GM19372 (cell line): Measurements from ENCODE around the gene PDE1C.

Source experiments
- ATAC-seq: cut with Tn5 transposase; IDR thresholded peaks from one replicate; pipeline ENCODE4 v1.9.1; 2021; ENCODE audit warnings: mild to moderate bottlenecking, low read depth, moderate library complexity; ENCODE audit not compliant: unreplicated experiment

The PDE1C gene

DNA sequence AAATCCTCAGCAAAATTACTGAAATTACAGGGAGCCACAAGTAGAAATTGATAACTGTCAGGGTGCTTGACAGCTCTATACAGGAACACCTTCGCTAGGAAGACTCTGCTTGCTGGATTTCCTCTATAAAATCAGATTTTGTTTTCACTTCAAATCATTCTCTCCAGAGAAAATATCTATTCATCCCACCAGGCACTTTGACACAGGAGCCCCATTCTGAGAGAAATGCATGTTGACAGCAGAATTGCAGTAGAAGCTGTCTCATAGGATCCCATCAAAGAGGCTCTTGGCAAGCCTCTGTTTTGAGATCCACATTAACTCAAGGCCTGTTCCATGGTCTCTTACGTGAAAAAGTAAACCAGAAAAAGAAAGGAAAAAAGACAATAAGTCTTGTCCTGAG is 116.8 kb downstream of the PDE1C start:
- ATAC-seq, result no peak

DNA sequence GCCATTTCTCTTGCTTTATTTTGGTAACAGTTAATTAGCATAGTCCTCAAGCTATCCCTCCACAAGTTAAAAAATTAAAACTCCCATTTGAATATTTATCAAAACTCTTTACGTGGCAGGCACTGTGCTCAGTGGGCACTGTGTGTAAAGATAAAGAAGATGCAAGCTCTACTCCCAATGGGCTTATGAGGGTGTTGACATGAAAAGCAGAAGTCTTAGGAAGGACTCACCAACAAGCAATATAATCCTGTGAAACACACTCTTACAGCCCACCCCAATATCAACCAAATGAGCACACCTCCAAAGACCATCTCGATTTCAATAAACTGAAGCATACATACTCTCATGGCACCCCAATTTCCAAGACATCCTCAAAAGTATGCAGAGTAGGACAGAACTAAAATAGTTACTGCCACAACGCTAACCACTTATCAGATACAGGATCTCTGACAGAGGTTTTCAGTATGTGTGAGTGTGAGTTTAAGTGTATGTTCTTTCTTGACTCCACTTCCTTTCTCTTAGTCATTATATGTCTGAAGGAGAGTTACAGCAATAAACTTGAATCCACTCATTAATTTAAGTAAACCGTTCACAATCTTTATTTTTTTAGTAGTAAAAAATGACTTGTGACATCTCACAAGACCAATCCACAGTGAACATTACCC is 120.0 kb downstream of the PDE1C start:
- no peak for ATAC-seq

DNA sequence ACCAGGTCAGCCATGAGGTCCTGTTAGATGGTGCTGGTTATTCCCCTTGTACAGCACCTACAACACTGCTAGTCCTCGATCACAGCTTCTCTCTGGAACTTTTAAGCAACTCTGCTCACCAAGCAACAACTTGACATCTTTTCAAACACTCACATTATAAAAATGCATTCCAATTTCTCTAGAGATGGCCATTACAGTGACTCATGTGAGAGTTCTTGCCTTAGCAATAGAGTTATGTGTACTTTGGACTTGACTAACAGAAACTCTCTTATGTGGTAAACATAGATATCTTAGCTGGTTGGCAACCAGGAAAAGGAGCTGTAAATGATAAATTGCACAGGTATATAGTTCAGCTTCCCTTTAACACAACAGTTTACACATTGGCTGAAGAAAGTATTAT is 122.2 kb downstream of the PDE1C start:
- ATAC-seq, result no peak

DNA sequence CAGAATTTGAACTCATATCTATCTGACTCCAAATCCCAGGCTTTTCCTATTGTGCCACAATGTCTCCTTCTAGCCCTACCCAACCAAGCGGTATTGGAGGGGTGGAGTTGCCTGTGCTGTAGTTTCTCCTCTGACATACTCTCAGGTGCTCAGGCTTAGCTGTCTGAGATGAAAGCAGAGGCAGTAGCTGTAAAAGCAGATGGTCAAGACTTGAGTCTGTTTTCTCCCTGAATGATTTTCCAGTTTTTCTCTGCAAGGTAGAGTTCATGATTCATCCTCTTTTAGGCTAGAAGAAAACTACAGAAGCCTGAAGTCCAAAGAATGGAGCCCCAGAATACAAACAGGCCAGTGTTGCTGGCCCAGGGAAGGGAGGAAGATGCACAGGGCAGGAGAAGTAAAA is 130.0 kb downstream of the PDE1C start:
- ATAC-seq, result no peak

DNA sequence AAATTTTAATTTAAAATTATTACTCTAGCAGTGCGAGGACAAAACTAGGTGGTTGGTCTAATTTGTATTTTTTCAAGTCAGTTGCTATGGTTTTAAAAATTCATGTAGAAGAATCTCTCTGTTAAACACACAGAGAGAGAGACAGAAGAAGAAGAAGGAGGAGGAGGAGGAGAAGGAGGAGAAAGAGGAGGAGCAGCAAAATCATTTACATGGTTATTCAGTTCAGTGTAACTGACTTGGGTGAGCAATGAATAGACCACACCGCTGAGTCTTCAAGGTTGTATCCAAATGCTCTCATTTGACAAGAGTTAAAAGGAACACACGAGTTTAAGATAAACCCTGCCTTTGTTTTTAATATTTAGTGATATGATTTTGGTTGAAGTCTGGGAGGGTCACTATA is 131.1 kb downstream of the PDE1C start:
- ATAC-seq, result no peak

DNA sequence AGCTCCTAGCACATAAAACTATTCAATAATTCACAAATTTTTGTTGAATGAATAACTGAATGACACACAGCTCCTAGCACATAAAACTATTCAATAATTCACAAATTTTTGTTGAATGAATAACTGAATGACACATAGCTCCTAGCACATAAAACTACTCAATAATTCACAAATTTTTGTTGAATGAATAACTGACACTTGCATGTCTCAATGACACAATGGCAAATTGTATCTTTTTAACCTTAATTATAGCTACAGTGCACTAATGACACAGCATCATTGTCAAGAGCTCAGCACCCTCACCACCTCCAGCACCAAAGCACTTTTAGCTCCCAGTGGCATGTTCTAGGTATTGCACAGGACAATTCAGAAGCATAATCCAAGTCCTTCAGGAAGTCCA is 131.6 kb downstream of the PDE1C start:
- ATAC-seq, result no peak

DNA sequence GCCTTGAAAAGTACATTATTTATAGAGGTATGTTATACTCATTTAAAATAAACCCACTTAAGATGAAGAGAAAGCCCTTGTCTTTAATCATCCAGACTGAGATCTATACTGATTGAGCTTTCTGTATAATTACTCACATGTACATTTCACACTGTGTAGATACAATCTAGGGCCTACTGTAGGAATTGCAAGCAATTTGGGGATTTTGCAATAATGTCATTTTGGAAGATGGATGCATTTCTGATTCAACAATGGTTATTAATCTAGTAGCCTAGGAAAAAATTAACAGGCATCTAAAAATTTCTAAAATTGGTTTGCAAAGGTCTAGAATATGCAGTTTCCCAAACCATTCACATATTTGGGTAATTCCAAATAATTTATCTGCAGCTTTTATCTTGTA is 132.2 kb downstream of the PDE1C start:
- no peak for ATAC-seq

DNA sequence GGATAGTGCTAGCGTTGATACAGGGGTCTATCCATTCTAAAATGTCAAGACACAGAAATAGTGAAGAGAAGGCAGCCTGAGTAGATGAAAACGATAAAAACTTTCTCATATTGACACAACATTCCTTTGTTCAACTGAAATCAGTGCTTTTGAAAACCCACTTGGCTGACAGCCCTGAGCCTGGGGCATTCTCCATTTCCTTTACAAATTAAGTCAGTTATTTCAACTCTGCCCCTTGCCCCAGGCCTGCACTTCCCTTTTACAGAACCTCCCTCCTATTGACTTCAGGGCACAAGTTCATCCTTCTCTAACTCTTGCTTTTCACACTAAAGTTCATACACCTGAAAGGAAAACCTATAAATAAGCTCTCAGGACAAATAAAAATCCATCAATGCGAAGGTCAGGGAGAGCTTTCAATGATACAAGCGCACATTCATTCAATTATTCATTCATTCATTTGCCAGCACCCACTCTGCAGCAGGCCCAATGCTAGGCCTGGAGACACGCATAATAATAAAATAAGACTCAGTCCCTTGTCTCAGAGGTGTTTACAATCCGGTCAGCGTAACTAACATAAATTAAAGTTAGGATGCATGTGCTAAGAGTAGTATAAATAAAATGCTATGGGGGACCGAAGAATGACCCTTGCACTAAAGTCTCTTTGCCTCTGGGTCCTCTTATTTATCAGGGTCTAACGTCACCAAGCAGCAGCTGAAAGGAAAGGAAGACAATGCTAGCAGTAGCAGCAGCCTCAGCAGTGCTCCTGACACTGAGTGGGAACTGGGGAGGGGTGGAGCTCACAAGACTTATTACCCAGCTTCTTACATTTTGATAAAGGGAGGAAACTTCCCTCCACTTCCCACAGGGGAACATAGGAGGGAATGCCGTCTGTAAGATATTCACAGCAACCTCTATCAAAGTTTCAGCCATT is 134.8 kb downstream of the PDE1C start:
- ATAC-seq, result no peak

DNA sequence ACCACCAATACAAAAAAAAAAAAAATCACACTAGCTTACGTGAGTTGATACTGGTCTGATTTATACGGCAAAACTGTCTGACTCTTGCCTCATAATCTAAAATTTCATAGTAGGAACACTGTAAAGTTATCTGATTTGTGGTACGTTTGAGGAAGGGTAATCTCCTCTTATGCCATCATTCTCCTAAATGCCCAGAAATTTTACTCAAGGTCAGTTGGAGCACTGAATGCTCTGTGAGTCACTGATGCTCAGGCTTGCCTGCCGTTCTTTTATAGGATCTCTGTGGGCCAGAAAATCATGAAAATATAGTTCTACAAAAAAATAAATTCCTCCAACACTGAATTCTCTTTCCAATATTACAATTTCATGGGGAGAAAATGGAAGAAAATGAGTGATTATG is 135.7 kb downstream of the PDE1C start:
- ATAC-seq, result no peak

DNA sequence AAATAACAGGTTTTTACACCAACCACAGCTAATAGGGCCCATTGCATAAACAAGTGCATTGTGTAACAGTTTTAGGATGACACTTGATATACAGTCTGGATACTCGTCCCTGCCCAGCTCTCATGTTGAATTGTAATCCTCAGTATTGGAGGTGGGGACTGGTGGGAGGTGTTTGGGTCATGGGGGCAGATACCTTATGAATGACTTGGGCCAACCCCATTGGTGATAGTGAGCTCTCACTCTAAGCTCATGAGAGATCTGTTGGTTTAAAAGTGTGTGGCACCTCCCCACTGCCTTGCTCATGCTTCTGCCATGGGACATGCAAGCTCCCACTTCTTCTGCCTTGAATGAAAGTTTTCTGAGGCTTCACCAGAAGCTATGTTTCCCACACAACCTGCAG is 136.7 kb downstream of the PDE1C start:
- ATAC-seq, result no peak

DNA sequence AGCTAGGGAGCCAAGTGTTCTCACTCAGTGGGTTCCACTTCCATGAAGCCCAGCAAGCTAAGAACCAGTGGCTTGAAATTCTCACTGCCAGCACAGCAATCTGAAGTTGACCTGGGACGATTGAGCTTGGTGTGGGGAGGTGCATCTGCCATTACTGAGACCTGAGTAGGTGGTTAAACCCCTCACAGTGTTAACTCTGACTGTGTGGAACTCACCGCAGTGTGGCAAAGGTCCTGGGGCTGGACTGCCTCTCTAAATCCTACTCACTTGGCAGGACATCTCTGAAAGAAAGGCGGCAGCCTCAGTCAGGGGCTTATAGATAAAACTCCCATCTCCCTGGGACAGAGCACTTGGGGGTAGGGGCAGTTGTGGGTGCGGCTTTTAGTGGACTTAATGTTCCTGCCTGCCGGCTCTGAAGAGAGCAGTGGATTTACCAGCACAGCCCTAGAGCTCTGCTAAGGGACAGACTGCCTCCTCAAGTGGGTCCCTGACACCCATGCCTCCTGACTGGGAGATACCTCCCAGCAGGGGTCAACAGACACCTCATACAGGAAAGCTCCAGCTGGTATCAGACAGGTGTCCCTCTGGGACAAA is 143.1 kb downstream of the PDE1C start:
- ATAC-seq, result no peak

DNA sequence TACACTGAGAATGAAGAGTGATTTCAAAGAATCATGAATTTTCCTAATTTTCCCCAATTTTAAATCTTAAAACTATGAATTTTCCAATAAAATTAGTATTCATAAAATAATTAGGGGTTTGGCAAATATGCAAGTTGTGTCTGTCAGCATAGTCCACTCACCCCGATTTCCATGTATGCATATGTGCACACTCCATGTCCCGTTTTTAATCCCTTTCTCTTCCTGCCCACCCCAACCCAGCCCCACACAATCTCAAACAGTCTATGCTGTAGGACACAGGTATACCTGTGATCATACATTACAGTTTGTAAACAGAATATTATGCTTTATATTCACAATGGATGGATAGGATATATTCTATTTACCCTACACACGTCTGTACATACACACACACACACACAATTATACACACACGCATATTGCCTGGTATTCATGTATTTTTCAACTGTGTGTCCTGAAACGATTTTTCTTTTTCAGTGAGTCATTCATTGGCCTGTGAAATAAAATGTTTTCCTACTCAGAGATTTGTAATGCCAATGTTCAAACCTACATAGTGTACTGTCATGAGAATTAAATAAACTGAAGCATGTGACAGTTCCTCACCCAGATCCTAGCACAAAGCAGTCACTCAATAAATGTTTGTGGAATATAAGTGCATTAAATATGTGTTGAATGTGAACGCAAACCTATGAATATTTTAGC is 144.3 kb downstream of the PDE1C start:
- ATAC-seq, result no peak

DNA sequence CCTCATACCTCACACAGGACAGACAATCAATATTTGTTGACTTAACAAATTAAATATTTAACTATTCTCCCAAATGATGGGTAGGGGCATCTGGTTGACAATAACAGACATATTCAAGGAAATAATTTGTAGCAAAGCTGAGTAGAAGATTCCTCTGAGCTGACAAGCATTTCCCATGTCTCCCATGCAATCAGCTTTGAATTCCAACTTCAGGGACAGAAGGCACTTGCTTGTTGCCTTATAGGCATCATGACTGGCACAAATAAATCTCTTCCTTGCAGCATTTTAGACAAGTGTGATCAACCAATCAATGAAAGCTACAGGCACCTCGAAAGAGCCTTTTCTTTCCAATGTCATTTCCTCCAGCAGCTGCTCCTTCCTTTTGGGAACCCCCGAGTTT is 146.0 kb downstream of the PDE1C start:
- no peak for ATAC-seq

DNA sequence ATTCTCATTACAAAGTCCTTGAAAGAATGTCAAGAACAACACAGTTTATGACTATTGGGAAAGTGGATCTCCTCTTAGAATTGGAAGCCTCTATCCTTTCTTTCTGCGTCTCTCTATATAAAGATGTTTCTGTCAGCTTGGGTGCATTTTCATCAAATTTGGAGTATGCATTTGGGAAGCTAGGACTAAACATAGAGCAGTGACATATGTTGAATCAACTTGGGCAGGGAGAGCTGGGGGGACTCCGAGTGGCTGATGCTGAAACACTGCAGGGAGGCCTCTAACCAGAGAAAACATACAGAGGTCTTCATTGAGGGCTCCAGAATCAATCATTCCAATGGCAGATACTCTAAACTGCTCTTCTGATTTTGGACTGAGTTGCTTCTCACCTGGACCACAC is 147.4 kb downstream of the PDE1C start:
- no peak for ATAC-seq

DNA sequence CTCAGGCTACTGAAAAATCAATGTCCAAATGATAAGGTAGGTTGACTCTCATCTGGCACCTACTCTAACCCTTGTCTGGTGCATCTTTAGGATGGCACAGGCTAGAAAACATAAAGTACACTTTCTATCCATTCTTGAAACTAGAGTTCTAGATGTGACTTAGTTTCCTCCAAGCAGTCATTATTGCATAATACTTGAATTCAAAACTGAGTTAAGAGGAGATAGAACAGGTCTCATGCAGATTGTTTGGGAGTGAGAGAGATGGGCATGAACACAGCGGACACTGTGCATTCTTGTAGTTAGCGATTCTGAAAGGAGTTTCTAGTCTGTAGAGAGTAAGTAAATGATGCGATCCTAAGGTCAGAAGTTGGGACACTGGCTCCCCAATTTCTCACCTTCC is 149.2 kb downstream of the PDE1C start:
- no peak for ATAC-seq

DNA sequence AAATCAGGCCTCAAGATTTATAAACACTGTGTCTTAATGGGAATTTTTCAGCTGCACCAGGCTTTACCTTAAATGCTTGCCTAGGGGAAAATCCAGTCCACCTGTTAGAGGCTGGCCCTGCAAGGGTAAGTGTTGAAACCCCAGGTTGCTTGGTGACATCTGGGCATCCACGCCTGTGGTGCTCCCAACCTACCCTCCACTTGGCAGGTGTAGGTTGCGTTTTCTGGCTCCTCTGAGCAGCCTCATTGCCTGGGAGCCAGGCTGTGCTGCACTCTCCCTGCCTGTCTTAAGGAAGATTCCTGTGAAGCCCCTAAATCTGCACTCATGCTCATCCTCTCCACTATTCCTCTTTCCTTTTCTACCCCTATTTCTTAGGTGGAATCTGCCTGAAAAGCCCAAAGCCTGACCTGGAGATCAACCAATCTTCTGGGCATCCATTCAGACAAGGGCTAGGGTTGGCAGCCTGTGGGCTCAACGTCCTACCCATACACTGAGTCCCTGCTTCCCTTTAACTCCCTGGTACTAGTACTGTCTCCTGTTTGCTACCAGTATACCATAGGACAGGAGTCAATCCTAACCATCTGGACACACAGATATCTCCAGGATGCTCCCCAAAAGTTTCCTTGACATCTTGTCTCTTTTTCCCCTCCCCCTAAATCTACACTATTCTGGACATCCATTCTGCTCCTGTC is 150.4 kb downstream of the PDE1C start:
- ATAC-seq, result no peak

DNA sequence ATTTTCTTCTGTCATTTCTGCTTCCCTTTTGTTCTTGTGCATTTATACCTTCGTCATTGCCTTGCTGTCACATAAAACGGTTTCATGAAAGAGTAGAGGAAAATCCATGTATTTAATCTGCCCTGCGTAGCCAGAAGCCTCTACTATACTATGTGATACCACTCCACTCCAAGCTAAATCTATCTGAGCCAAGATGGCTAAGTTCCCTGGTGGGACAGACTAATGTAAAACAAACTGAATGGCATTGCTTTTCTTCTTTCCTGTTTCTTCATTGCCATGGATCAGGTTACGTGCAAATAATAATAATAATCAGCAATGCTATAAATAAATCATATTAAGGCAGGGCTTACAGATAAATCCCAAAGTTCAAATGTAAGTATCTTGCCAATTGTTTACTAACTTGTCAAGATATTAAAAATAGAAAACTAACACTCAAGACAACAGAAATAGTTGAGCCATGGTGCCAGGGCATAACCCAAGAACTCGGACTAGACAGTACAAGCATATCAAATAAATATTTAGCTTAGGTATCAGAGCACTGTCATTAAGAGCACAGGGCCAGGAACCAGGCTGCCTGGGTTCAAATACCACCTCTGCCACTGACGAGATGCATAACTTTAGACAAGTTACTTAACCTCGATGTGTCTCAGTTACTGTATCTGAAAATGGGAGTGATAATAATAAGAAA is 151.4 kb downstream of the PDE1C start:
- no peak for ATAC-seq

DNA sequence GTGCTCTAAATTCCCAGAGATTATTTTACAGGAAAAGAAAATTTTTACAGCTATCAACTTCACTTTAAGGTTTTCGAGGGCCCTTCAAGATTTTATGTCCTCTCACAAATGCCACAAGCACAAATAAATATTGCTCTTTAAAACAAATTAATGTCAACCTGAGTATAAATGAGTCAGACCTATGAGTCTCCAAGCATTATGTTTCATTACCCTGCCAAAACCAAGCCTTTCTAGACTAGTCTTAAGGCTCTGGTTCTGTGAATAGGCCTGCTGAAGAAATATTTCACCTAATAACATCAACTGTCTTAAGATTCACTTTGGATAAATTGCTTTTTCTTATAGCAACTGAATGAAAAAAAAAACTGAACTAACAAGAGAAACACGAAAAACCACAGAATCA is 153.0 kb downstream of the PDE1C start:
- ATAC-seq, result no peak

DNA sequence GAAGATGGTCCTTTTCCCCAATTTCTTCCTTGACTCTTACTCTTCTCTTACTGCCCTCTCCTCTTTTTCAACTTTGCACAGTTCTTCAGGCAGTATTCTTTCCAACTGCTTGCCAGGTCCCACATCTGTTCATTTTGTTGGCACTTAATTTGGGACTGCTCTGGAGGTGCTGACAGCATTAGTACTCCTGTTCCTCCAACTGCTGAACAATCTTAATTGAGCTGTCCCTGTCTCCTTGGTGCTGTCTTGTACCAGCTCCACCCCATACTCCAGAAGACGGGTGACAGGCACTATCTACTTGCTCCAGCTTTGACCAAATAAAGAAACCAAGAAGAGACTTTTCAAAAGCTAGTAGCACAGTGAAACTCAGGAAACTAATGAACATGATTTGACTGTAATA is 160.0 kb downstream of the PDE1C start:
- ATAC-seq, result no peak
